NB4 (cell line): ENCODE results near the gene SAG.

Experiments
- DNase-seq: peaks from one replicate; pipeline ENCODE4 v3.0.0; 2010; ENCODE audit warnings: low read depth
- H3K4me3 ChIP-seq: one replicate; pipeline ENCODE4 v1.5.1; 2011; ENCODE audit warnings: mild to moderate bottlenecking, low read depth, low read length, moderate library complexity
- MYC ChIP-seq: IDR thresholded peaks from 2 replicates; pipeline ENCODE4 v1.6.1; 2011; ENCODE audit warnings: low read depth, low read length
- POLR2A ChIP-seq: IDR thresholded peaks from 2 replicates; pipeline ENCODE4 v1.6.1; 2011; ENCODE audit warnings: mild to moderate bottlenecking; ENCODE audit not compliant: insufficient read length; ENCODE audit errors: extremely low read depth
- TF ChIP-seq, protein P1 (sequence below): IDR thresholded peaks from one replicate; pipeline ENCODE4 v1.5.1; 2012; ENCODE audit warnings: low read depth, low read length
- TF ChIP-seq, protein P2 (sequence below): IDR thresholded peaks from 2 replicates; pipeline ENCODE4 v1.6.1; 2011; ENCODE audit warnings: low read depth, low read length

SAG gene

DNA sequence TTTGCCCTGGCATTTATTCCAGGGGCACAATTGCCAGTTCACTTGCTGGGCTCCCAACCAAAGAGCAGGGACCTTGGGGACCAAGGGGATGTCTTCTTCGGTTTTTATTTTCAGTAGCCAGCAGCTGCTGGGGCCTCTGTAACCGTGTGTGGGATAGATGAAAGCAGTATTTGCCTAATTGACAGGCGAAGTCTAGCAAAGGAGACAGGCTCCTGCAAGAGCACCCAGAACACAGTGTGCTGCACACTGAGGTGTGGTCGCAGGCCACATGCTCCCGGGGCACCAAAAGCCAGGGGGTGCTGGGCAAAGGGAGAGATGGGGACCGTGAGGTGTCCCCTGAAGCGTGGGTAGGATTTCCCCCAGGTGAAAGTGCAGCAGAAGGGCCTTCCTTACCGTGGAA, 5.3 kb downstream of the SAG start:
- DNase-seq: no peak
- TF ChIP-seq, protein P1, sequence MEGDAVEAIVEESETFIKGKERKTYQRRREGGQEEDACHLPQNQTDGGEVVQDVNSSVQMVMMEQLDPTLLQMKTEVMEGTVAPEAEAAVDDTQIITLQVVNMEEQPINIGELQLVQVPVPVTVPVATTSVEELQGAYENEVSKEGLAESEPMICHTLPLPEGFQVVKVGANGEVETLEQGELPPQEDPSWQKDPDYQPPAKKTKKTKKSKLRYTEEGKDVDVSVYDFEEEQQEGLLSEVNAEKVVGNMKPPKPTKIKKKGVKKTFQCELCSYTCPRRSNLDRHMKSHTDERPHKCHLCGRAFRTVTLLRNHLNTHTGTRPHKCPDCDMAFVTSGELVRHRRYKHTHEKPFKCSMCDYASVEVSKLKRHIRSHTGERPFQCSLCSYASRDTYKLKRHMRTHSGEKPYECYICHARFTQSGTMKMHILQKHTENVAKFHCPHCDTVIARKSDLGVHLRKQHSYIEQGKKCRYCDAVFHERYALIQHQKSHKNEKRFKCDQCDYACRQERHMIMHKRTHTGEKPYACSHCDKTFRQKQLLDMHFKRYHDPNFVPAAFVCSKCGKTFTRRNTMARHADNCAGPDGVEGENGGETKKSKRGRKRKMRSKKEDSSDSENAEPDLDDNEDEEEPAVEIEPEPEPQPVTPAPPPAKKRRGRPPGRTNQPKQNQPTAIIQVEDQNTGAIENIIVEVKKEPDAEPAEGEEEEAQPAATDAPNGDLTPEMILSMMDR: no peak
- TF ChIP-seq, protein P2, sequence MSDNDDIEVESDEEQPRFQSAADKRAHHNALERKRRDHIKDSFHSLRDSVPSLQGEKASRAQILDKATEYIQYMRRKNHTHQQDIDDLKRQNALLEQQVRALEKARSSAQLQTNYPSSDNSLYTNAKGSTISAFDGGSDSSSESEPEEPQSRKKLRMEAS: no peak
- no peak for TF ChIP-seq MYC
- TF ChIP-seq POLR2A: no peak
- no peak overlapping the region for H3K4me3 ChIP-seq

DNA sequence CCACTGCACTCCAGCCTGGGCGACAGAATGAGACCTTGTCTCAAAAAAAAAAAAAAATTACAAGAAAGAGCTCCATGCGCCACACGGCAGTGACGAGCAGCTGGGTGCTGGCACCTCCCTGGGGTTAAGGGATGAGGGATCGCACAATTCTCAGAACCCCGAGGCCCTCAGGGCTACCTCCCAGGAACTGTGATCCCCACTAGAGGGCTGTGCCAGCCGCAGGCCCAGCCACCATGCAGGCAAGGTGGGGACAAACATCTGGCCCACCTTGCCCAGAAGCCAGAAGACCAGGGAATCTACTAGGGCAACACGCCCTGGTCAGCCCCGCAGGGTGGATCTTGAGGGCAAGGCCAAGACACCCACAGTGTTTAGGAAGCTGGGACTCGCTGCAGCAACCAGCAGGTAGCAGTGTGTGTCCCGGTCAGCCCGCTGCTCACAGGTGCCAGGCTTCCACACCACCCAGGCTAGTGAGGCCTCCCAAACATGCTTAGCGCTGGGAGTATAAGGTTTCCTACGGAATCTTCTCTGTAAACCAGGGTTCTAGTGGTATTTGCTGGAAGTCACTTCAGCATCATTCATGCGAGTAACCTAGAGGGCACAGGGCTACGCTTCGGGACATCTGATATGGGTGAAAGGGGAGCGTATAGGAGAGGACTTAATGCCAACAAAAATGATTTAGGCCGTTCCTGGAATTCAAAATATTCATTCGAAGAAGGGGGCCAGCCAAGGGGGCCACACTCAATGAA, 6.7 kb downstream of the SAG start:
- no peak for DNase-seq
- H3K4me3 ChIP-seq: no peak overlapping the region
- TF ChIP-seq, protein P1: no peak
- TF ChIP-seq, protein P2: no peak
- TF ChIP-seq POLR2A: no peak
- no peak for TF ChIP-seq MYC

DNA sequence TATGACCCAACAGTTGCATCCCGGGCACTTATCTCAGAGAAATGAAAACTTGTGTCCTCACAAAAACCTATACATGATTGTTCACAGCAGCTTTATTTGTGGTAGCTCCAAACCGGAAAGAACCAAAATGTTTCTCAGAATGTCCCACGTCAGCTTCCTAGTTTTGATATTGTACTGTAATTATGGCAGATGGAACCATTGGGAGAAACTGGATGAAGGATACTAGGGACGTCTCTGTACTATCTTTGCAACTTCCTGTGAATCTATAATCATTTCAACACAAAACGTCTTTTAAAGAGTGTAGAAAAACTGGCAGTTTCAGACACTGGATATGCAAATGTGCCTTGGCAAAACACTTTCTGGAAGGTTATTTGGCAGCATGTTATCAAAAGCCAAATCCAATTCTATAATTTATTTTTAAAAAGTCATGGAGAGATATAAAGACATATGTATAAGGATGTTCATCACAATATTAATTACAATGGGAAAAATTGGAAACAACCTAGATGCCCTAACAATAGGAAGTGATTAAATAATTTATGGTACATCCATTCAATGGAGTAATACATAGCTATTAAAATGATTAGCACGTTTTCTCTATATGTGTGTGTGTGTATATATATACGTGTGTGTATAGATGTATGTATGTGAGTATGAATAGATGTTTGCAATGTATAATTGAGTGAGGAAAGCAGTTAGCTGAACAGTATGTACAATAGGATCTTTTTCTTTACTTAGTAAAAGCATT, 9.8 kb downstream of the SAG start:
- no peak for TF ChIP-seq POLR2A
- TF ChIP-seq, protein P2: no peak
- TF ChIP-seq, protein P1: no peak
- TF ChIP-seq MYC: no peak
- no peak for DNase-seq
- no peak overlapping the region for H3K4me3 ChIP-seq

DNA sequence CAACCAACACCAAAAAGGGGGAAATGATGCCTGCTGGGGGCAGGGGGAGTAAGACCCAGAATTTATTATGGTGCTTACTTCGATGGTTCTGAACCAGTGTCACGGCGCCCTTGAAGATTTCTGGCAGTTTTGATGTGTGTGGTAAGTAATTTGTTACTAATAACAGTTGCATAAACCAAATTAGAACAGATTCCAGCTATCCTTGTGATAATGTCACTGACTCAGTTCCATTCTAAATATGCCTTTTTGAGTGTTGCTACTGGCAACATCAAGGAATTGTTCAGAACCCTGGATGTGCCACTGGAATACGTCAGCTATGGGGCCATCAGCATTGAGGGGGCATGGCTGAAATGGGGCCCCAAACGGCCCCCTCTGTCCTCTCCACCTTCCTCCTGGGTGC, 11.6 kb downstream of the SAG start:
- no peak for DNase-seq

DNA sequence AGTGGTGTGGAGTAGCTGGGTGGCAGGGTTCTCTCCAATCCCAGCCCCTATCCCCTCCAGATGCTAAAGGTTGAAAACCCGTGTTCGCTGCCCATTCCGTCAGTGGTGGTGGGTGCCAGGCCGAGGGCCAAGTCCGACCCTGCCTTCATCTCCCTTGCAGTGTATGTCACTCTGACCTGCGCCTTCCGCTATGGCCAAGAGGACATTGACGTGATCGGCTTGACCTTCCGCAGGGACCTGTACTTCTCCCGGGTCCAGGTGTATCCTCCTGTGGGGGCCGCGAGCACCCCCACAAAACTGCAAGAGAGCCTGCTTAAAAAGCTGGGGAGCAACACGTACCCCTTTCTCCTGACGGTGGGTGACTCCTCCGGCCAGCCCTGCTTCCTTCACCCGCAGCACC, 12.9 kb downstream of the SAG start:
- TF ChIP-seq, protein P1: no peak
- TF ChIP-seq POLR2A (no peak), MYC (no peak)
- TF ChIP-seq, protein P2: no peak
- DNase-seq: no peak
- H3K4me3 ChIP-seq: no peak overlapping the region

More for the DNA sequence above, 11.6 kb downstream of the SAG start:
- TF ChIP-seq, protein P1: no peak
- TF ChIP-seq POLR2A (no peak), MYC (no peak)
- TF ChIP-seq, protein P2: no peak
- no peak overlapping the region for H3K4me3 ChIP-seq
